Activated CD4-positive, alpha-beta T cell treated with anti-CD3 and anti-CD28 coated beads, Interleukin-2, amount 50 U/mL, for 24 hours (primary cell): ENCODE results near the gene TOX3.

Experiments
- DNase-seq, 2 donors: peaks; one replicate each; pipeline ENCODE4 v3.0.0-alpha.2; 2020; ENCODE audit warnings: low read depth in 1 of 2, low spot score in 1 of 2

The TOX3 gene

GRCh38 chr16:52547004-52547833, at the start of gene TOX3:
Gene TOX3 (minus strand): TSS chr16:52547143. CDS start chr16:52546723, 420 bp downstream.
- DNase-seq = no peak

- DNase-seq = no peak
Observed at GRCh38 chr16:52592778-52593177, 45.8 kb upstream of the TOX3 start.

GRCh38 chr16:52591934-52592592, 45.1 kb upstream of the TOX3 start:
- DNase-seq = no peak

- no peak for DNase-seq
Observed at GRCh38 chr16:52591471-52591870, 44.5 kb upstream of the TOX3 start.

- DNase-seq = no peak
Observed at GRCh38 chr16:52586159-52586558, 39.2 kb upstream of the TOX3 start.

GRCh38 chr16:52584354-52585320, 37.7 kb upstream of the TOX3 start:
- no peak for DNase-seq

GRCh38 chr16:52581530-52581929, 34.6 kb upstream of the TOX3 start:
- DNase-seq = no peak

GRCh38 chr16:52580488-52580887, 33.5 kb upstream of the TOX3 start:
- no peak for DNase-seq

- no peak for DNase-seq
Observed at GRCh38 chr16:52578829-52579498, 32.0 kb upstream of the TOX3 start.

GRCh38 chr16:52578007-52578828, 31.3 kb upstream of the TOX3 start:
- no peak for DNase-seq

GRCh38 chr16:52577130-52577706, 30.3 kb upstream of the TOX3 start:
- DNase-seq = no peak

- no peak for DNase-seq
Observed at GRCh38 chr16:52573365-52574299, 26.7 kb upstream of the TOX3 start.

- DNase-seq = no peak
Observed at GRCh38 chr16:52572656-52573055, 25.7 kb upstream of the TOX3 start.

- no peak for DNase-seq
Observed at GRCh38 chr16:52570495-52571091, 23.6 kb upstream of the TOX3 start.

GRCh38 chr16:52569701-52570100, 22.8 kb upstream of the TOX3 start:
- no peak for DNase-seq

- DNase-seq = no peak
Observed at GRCh38 chr16:52568983-52569690, 22.2 kb upstream of the TOX3 start.

GRCh38 chr16:52568495-52568894, 21.6 kb upstream of the TOX3 start:
- no peak for DNase-seq

GRCh38 chr16:52567193-52567592, 20.2 kb upstream of the TOX3 start:
- DNase-seq = no peak
